IMR-90 (cell line): Measurements from ENCODE around the gene EED. TPM values are rescaled to one million over a fixed set of nuclear protein-coding genes. Genes with fewer than 3 reads are reported as not detected.

Experiments
- ATAC-seq: fragments of 200-7000 bp; cut with Tn5 transposase; 2 replicates; pipeline ENCODE4 v1.9.1; 2020; ENCODE audit warnings: low read depth, mild to moderate bottlenecking, moderate library complexity
- BruUV-seq: library from RNA; stranded (reverse); fragments of 400-500 nt; replicated peaks from 2 replicates; lab custom pipeline; 2021; lab: Mats Ljungman, UMichigan
- CTCF ChIA-PET: fragments of 300-600 bp; formaldehyde crosslinking; extraction: SDS; loops from one replicate; lab custom pipeline; 2021; ENCODE audit warnings: antibody characterized with exemption; lab: Yijun Ruan, JAX
- POLR2A ChIA-PET: fragments of 300-600 bp; sonication (Branson Sonifier 250); formaldehyde crosslinking; loops from one replicate; lab custom pipeline; 2022; ENCODE audit warnings: antibody characterized with exemption; ENCODE audit not compliant: unreplicated experiment; lab: Charles Lee
- DNase-seq: peaks from one replicate; pipeline ENCODE4 v3.0.0; 2013
- H2AFZ ChIP-seq: replicated peaks from 2 replicates; pipeline ENCODE3; 2013; ENCODE audit warnings: low read length, mild to moderate bottlenecking; ENCODE audit not compliant: poor library complexity
- H2AK5ac ChIP-seq: 2 replicates; pipeline ENCODE4 v1.6.1; 2013; ENCODE audit warnings: low read depth, low read length, inconsistent platforms
- H2AK9ac ChIP-seq: replicated peaks from 2 replicates; pipeline ENCODE3; 2013; ENCODE audit warnings: mild to moderate bottlenecking, low read depth, low read length, moderate library complexity; ENCODE audit not compliant: poor library complexity
- H2BK120ac ChIP-seq: 2 replicates; pipeline ENCODE4 v1.6.1; 2013; ENCODE audit warnings: low read depth, low read length, inconsistent platforms
- H2BK15ac ChIP-seq: 3 replicates; pipeline ENCODE4 v1.6.1; 2013; ENCODE audit warnings: low read depth, low read length, inconsistent platforms
- H2BK20ac ChIP-seq: 2 replicates; pipeline ENCODE4 v1.6.1; 2013; ENCODE audit warnings: low read depth, mild to moderate bottlenecking, inconsistent platforms, low read length, moderate library complexity
- H2BK5ac ChIP-seq: 2 replicates; pipeline ENCODE4 v1.6.1; 2013; ENCODE audit warnings: mild to moderate bottlenecking, low read depth, low read length, inconsistent platforms; ENCODE audit not compliant: poor library complexity, severe bottlenecking
- H3K14ac ChIP-seq: replicated peaks from 2 replicates; pipeline ENCODE4 v1.6.1; 2013; ENCODE audit warnings: low read depth, low read length, inconsistent platforms
- H3K18ac ChIP-seq: 2 replicates; pipeline ENCODE4 v1.6.1; 2013; ENCODE audit warnings: low read depth, low read length, control low read depth
- H3K23ac ChIP-seq: 2 replicates; pipeline ENCODE4 v1.6.1; 2013; ENCODE audit warnings: low read depth, low read length, inconsistent platforms
- H3K27ac ChIP-seq: 2 replicates; pipeline ENCODE4 v1.5.1; 2013; ENCODE audit warnings: mild to moderate bottlenecking, control low read depth, low read length; ENCODE audit not compliant: insufficient read depth
- H3K27me3 ChIP-seq: 2 replicates; pipeline ENCODE4 v1.6.1; 2013; ENCODE audit warnings: low read length; ENCODE audit not compliant: control insufficient read depth, insufficient read depth
- H3K36me3 ChIP-seq: 2 replicates; pipeline ENCODE4 v1.6.1; 2013; ENCODE audit warnings: low read length, mixed read lengths; ENCODE audit not compliant: control insufficient read depth, insufficient read depth
- H3K4ac ChIP-seq: 2 replicates; pipeline ENCODE4 v1.6.1; 2013; ENCODE audit warnings: low read depth, low read length, inconsistent platforms
- H3K4me1 ChIP-seq: 2 replicates; pipeline ENCODE4 v1.6.1; 2013; ENCODE audit warnings: low read length, mixed read lengths; ENCODE audit not compliant: control insufficient read depth, insufficient read depth
- H3K4me2 ChIP-seq: 2 replicates; pipeline ENCODE4 v1.6.1; 2013; ENCODE audit warnings: low read depth, mild to moderate bottlenecking, control low read depth, low read length, moderate library complexity
- H3K4me3 ChIP-seq: 2 replicates; pipeline ENCODE4 v1.5.1; 2013; ENCODE audit warnings: low read depth, mild to moderate bottlenecking, control low read depth, low read length, moderate library complexity; ENCODE audit not compliant: insufficient read depth
- H3K56ac ChIP-seq: 2 replicates; pipeline ENCODE4 v1.6.1; 2013; ENCODE audit warnings: low read length, inconsistent platforms; ENCODE audit not compliant: insufficient read depth; ENCODE audit errors: extremely low read depth
- H3K79me1 ChIP-seq, 2 experiments: 2 replicates each; pipeline ENCODE4 v1.6.1; 2013; ENCODE audit warnings: low read length in 2 of 2, inconsistent platforms in 1 of 2, low read depth in 1 of 2
- H3K9ac ChIP-seq: 2 replicates; pipeline ENCODE4 v1.6.1; 2013; ENCODE audit warnings: low read depth, low read length, control low read depth
- H3K9me1 ChIP-seq: 2 replicates; pipeline ENCODE4 v1.6.1; 2013; ENCODE audit warnings: low read length, inconsistent platforms; ENCODE audit not compliant: insufficient read depth
- H3K9me3 ChIP-seq: 2 replicates; pipeline ENCODE4 v1.6.1; 2013; ENCODE audit warnings: low read length; ENCODE audit not compliant: control insufficient read depth, insufficient read depth
- H4K20me1 ChIP-seq: 2 replicates; pipeline ENCODE4 v1.6.1; 2013; ENCODE audit warnings: low read length, inconsistent platforms; ENCODE audit not compliant: insufficient read depth
- H4K5ac ChIP-seq: 2 replicates; pipeline ENCODE4 v1.6.1; 2013; ENCODE audit warnings: mild to moderate bottlenecking, low read depth, low read length, control low read depth
- H4K8ac ChIP-seq, 2 experiments: 2 replicates each; pipeline ENCODE4 v1.6.1; 2013; ENCODE audit warnings: low read depth in 2 of 2, low read length in 2 of 2, control low read depth in 1 of 2, inconsistent platforms in 1 of 2
- H4K91ac ChIP-seq: 2 replicates; pipeline ENCODE4 v1.6.1; 2013; ENCODE audit warnings: low read depth, low read length, inconsistent platforms; ENCODE audit not compliant: insufficient read depth
- WGBS, 2 experiments: methylation state at CpG; one replicate each; pipeline versions ENCODE4 v1.1.5 to v1.1.7; 2013; ENCODE audit warnings: missing lambda C conversion rate in 2 of 2; ENCODE audit not compliant: insufficient read length in 1 of 2; ENCODE audit errors: extremely low coverage in 2 of 2; 5-methylcytosine and 5-hydroxymethylcytosine counted together
- dilution Hi-C: fragments of 300-500 bp; cut with HindIII; formaldehyde crosslinking; loops from one replicate; pipeline ENCODE4 v1.14.3; 2018; ENCODE audit warnings: low sequenced_read_pairs; ENCODE audit not compliant: unreplicated experiment
- in situ Hi-C: fragments of 300-500 bp; cut with MboI; formaldehyde crosslinking; loops from 3 replicates; pipeline ENCODE4 v1.14.3; 2019; ENCODE audit warnings: low sequenced_read_pairs, inconsistent platforms, mixed read lengths
- intact Hi-C: fragments of 100-400 bp; cut with micrococcal nuclease; formaldehyde crosslinking; loops from 2 replicates; pipeline ENCODE4 v1.10.0; 2022
- microRNA-seq, 2 experiments: library from miRNA; stranded (forward) in 1 of 2; unstranded in 1 of 2; fragments of 10-50 nt in 1 of 2; fragments of <30 nt in 1 of 2; gene quantifications in 1 of 2; microRNA quantifications in 1 of 2; one replicate each; pipeline versions ENCODE3 to v1.1.0; 2013 to 2020; ENCODE audit not compliant: insufficient read depth in 1 of 2, insufficient read length in 1 of 2, unreplicated experiment in 1 of 2
- polyA plus RNA-seq, 3 experiments: library from polyadenylated mRNA; depleted of rRNA; stranded (reverse); fragments of >200 nt; gene quantifications; 2 replicates each; pipeline ENCODE4 v1.2.3, GENCODE V29; 2012; ENCODE audit warnings: low replicate concordance in 1 of 3
- small RNA-seq, 5 experiments: library from RNA; depleted of rRNA; stranded (forward); fragments of <200 nt; gene quantifications; one replicate each; pipeline ENCODE3, GENCODE V24; 2012
- total RNA-seq: library from RNA; depleted of rRNA; stranded (reverse); fragments of >200 nt; gene quantifications from 2 replicates; pipeline ENCODE4 v1.2.3, GENCODE V29; 2012; rRNA removed
- TF ChIP-seq, protein P1 (sequence below): fragments of 150-350 bp; IDR thresholded peaks from 2 replicates; pipeline ENCODE4 v1.6.1; 2016; ENCODE audit warnings: low read depth, mild to moderate bottlenecking, low read length, moderate library complexity, borderline replicate concordance

EED gene
- total and polyA plus RNA-seq, 2 of the 4 experiments (the other 2 are of a cell fraction): 11.1 to 11.5 TPM

DNA sequence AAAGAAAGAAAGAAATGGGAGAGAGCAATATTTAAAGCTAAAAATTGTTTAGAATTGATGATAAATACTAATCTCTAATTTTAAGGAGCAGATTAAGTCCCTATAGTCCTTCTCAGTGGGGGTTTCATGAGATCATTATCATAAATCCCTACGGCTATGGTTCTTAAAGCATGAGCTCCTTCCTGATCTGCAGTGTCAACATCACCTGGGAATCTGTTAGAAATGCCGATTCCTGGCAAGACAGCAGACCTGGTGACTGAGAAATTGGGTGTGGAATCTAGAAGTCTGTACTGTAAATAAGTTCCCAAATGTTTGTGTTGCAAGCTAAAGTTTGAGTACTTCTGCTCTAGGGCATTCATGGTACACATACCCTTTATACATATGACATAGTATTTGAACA, 70.1 kb downstream of the EED start:
- no peak overlapping the region for H4K91ac ChIP-seq
- H3K4me3 ChIP-seq: no peak overlapping the region
- H2BK5ac ChIP-seq: no peak overlapping the region
- H3K9me1 ChIP-seq: no peaks in the 10 kb centered on the region
- H2BK120ac ChIP-seq: no peak overlapping the region
- H3K18ac ChIP-seq: no peak overlapping the region
- no peaks in the 10 kb centered on the region for H3K9me3 ChIP-seq
- DNase-seq: no peak
- H3K79me1 ChIP-seq: peaks cover 10 to 22% of the 10 kb centered on the region in 2 experiments
- no peak for ATAC-seq
- no peaks in the 10 kb centered on the region for H3K27me3 ChIP-seq
- no peak overlapping the region for H3K27ac ChIP-seq
- H3K36me3 ChIP-seq: peaks cover 11% of the 10 kb centered on the region
- no peak overlapping the region for H3K56ac ChIP-seq
- no peak overlapping the region for H3K14ac ChIP-seq
- no peak overlapping the region for H2BK20ac ChIP-seq
- H3K23ac ChIP-seq: no peak overlapping the region
- H3K9ac ChIP-seq: no peak overlapping the region
- dilution Hi-C loops: no loop called here
- H2AFZ ChIP-seq: no peak overlapping the region
- H2BK15ac ChIP-seq: no peak overlapping the region
- TF ChIP-seq, protein P1, sequence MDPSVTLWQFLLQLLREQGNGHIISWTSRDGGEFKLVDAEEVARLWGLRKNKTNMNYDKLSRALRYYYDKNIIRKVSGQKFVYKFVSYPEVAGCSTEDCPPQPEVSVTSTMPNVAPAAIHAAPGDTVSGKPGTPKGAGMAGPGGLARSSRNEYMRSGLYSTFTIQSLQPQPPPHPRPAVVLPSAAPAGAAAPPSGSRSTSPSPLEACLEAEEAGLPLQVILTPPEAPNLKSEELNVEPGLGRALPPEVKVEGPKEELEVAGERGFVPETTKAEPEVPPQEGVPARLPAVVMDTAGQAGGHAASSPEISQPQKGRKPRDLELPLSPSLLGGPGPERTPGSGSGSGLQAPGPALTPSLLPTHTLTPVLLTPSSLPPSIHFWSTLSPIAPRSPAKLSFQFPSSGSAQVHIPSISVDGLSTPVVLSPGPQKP: no peak
- H3K4me1 ChIP-seq: no peaks in the 10 kb centered on the region
- no peak overlapping the region for H3K4me2 ChIP-seq
- intact Hi-C loops: no loop called here
- no CpG with 5 or more reads among the region's 2 CpGs for WGBS, 2 experiments
- no TSS peak for BruUV-seq
- POLR2A ChIA-PET: no interaction called here
- CTCF ChIA-PET: no interaction called here
- in situ Hi-C loops: no loop called here
- no peak overlapping the region for H3K4ac ChIP-seq
- no peak overlapping the region for H4K8ac ChIP-seq
- H4K20me1 ChIP-seq: no peaks in the 10 kb centered on the region; the same call in 1 of the 2 replicates
- no peak overlapping the region for H2AK5ac ChIP-seq
- H4K5ac ChIP-seq: no peak overlapping the region
- H2AK9ac ChIP-seq: no peak overlapping the region

Small RNAs within 50 kb of the gene (microRNA-seq; reads per million reads assigned to microRNA genes)
- gene RF00017 (ENCODE audit: insufficient read depth, insufficient read length): not detected
- not detected for gene RN7SL225P (ENCODE audit: insufficient read depth, insufficient read length)

Small RNAs within 50 kb of the gene (small RNA-seq; reads per million reads assigned to genes)
- gene RF00017: 0 reads per million in 5 experiments
- gene RN7SL225P: 0 reads per million in 5 experiments

Other genes with a start within 250 kb of the EED start
- gene PICALM, start 175.7 kb upstream of the EED start, total RNA-seq: 441 and 453 TPM in 2 replicates
- gene PICALM, start 175.7 kb upstream of the EED start, polyA plus RNA-seq (2012; rRNA removed): 214 and 235 TPM in 2 replicates
- 73.5 and 98.6 TPM in 2 replicates for gene HIKESHI, start 57.5 kb downstream of the EED start, total RNA-seq
- gene HIKESHI, start 57.5 kb downstream of the EED start, polyA plus RNA-seq (2012; rRNA removed): 46.7 and 49.4 TPM in 2 replicates
- 5.6 and 6.5 TPM in 2 replicates for gene CCDC81, start 130.1 kb downstream of the EED start, total RNA-seq
- 3.0 and 3.1 TPM in 2 replicates for gene CCDC81, start 130.1 kb downstream of the EED start, polyA plus RNA-seq (2012; rRNA removed)